GM19467 (cell line): ENCODE data around the gene MYF5.
"Not testable (repeated sequence)": the region's sequence is repeated elsewhere in the genome, so short reads cannot be mapped to it uniquely, and the experiment has no call there.

Experiments used
- ATAC-seq: cut with Tn5 transposase; IDR thresholded peaks from one replicate; pipeline ENCODE4 v1.9.1; 2021; ENCODE audit warnings: mild to moderate bottlenecking, moderate library complexity; ENCODE audit not compliant: unreplicated experiment

MYF5 gene

DNA sequence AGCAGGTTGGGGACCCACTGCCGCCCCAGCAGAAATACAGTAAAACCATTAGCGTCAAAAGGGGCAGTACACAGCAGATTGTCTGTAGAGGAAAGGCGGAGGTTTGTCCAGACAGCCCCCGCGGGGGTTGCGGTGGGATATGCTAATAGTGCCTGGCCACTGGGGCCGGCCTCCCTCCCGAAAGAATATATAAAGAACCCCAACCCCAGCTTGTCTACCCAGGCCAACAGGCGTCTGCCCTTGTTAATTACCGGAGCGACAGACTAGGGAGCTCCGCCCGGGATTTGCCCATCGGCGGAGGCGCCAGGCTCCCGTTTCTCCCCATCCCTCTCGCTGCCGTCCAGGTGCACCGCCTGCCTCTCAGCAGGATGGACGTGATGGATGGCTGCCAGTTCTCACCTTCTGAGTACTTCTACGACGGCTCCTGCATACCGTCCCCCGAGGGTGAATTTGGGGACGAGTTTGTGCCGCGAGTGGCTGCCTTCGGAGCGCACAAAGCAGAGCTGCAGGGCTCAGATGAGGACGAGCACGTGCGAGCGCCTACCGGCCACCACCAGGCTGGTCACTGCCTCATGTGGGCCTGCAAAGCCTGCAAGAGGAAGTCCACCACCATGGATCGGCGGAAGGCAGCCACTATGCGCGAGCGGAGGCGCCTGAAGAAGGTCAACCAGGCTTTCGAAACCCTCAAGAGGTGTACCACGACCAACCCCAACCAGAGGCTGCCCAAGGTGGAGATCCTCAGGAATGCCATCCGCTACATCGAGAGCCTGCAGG, at the start of gene MYF5:
TSS of gene MYF5 (plus strand) at position 217 of the 774 bp plus-strand sequence. CDS start at position 369, 152 bp downstream.
- no peak for ATAC-seq

- no peak for ATAC-seq
These were observed 46.5 kb upstream of the MYF5 start for GRCh38 chr12:80670214-80670613.

GRCh38 chr12:80676042-80676636, 40.6 kb upstream of the MYF5 start:
- not testable (repeated sequence) for ATAC-seq

DNA sequence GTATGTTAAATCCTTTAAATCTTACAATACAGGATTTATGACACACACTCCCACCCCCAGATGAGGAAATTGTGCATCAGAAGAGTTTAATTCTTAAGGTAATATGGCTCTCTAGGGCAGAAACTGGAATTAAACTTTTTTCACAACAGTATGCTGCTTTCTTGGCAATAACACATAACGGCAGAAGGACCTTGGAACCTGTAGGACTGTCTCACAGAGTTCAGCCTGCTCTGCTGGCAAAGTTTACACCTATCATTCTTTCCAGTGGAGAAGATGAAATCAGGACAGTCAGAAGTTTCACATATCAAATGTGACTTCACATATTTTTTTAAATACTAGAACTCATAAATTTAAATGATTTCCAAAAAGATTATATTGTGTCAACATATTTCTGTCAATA, 39.9 kb upstream of the MYF5 start:
- ATAC-seq = no peak

DNA sequence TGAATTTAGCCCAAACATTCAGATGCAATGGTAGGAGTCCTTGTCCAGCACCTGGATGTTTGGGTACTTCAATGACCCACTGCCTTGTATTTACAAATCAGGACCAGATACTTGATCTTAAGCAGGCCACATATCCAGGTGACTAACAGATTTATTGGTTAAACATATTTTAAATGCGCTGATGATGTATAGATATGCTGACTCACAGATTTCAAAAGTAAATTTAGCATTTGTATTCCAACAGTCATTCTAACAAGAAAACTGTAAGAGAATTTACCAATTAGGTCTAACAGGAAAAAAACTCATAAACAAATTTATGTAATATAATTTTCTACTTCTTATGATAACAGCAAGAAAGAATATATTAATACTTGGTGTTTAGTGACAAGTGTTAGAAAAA, 38.7 kb upstream of the MYF5 start:
- ATAC-seq = no peak

- no peak for ATAC-seq
These were observed 37.2 kb upstream of the MYF5 start for GRCh38 chr12:80679346-80680131.

- ATAC-seq = peak; percentile 79
These were observed 35.4 kb upstream of the MYF5 start for GRCh38 chr12:80681287-80681686.

GRCh38 chr12:80681786-80682185, 34.9 kb upstream of the MYF5 start:
- ATAC-seq = no peak

DNA sequence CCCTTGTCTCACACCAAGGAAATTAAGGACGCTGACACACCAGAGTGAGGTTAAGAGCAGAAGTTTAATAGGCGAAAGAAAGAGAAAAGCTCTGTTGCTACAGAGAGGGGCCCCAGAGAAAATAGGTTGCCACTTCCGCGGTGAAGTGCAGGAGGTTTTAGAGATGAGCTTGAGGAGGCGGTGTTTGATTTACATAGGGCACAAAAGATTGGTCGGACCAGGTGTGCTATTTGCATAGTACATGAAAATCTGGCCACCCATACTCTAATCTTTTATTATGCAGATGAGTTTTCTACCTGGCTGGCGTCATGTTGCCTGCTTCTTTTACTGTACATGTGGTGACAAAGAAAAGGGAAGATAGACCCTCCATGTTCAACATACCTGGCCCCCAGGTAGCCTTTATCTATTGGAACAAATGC, 32.6 kb upstream of the MYF5 start:
- no peak for ATAC-seq

GRCh38 chr12:80690090-80690489, 26.6 kb upstream of the MYF5 start:
- no peak for ATAC-seq

- ATAC-seq = no peak
These were observed 26.2 kb upstream of the MYF5 start for GRCh38 chr12:80690513-80690912.

- ATAC-seq = no peak
These were observed 24.6 kb upstream of the MYF5 start for GRCh38 chr12:80692114-80692513.

DNA sequence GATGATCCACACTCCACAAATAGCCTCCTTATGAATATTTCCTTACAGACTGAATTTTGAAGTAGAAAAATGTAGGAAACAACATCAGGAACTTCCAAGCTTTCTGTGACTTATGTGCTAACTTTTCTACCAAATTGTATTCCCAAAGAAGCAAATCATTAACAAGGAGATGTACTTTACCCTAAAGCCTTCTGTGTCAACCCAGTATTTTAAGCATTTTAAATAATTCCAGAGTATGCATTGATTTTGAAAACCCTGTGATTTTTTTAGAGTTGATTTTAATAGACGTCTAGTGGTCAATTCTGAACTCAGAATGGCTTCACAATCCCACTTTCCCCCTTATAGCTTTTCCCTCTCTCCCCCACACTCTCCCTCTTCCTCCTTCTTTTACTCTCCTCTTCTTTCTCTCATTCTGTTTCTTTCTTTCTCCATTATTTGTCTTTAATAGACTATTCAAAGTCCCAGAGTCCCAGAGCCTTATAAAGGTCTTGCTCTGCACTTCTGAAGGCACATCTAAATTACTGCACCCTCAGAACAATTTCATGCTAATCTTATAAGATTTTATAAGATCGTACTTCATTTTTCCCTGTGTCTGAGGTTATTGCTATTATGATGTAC, 19.3 kb upstream of the MYF5 start:
- ATAC-seq = no peak

- no peak for ATAC-seq
These were observed 18.5 kb upstream of the MYF5 start for GRCh38 chr12:80698256-80698655.

- no peak for ATAC-seq
These were observed 17.7 kb upstream of the MYF5 start for GRCh38 chr12:80698847-80699542.

- no peak for ATAC-seq
These were observed 16.4 kb upstream of the MYF5 start for GRCh38 chr12:80700327-80700726.

DNA sequence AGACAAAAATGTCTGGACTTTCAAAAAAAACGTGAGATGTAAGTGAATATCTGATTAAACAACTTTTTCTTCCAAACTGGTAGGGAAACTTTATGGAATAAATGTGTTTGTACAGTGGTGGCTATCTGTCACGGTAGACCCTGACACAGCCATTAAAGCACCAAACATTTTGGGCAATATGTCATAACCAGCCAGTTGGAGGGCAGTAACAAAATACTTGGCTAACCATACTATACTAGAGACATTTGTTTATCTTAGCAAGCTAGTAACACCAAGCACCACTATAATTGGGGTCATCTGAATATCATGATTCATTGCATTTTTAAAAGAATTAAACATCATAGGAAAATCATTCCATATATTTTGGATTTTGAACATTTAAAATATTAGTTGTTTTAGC, 15.3 kb upstream of the MYF5 start:
- no peak for ATAC-seq

DNA sequence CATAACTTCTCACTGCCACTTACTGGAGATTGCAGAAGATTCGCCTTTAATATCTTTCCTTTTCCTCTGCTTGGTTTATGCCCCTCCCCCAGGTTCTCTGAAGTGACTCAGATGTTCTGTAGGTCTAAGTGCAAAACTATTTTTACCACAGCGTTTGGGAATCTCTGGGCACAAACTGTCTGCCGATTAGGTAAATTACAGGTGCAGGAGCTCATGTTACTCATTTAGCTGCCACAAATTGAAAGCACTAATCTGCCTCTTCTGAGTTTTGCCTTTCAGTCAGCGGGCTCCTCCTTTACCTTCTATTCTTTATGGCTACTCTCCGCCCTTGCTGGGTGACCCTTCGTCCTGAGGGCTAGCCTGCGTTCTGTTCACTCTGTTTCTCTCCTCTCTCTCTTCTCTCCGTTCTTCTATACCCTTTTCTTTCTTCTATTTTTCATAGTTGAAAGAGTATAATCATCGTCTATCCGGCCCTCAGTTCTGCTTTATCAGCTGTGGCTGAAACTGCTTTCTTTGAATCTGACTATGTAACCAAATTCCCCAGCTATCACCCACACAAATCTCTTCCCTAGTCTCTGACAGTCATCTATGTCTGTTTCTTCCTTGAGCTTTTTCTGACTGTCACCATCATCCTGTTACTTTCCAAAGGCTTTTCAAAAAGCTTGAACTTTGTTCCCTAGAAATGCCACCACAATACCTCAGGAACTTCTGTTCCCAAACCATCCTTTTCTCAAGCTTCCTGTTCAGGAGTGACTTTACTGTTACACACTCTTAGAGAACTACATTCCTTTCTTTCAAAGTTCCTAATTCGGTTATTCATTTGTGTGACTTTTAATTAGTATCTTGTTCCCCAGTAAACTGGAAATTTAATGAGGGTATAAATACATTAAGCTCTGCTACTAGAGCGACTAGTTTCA, 13.6 kb upstream of the MYF5 start:
- peak; percentile 72 for ATAC-seq

- ATAC-seq = no peak
These were observed 12.3 kb upstream of the MYF5 start for GRCh38 chr12:80704420-80704819.
